DOHH2 (cell line): Measurements from ENCODE around the gene BHLHE40.

Experiments used
- EZH2phosphoT487 ChIP-seq: fragments of 200-600 bp; sonication (generic); IDR thresholded peaks from 2 replicates; pipeline ENCODE4 v1.6.1; 2017; ENCODE audit warnings: borderline replicate concordance, mild to moderate bottlenecking, antibody characterized with exemption, low read length, moderate library complexity, mixed read lengths
- TF ChIP-seq, protein P1 (sequence below): fragments of 200-600 bp; sonication (generic); IDR thresholded peaks from one replicate; pipeline ENCODE4 v1.5.1; 2014; ENCODE audit warnings: antibody characterized with exemption, mild to moderate bottlenecking, low read depth, low read length; ENCODE audit not compliant: poor library complexity, severe bottlenecking

DNA sequence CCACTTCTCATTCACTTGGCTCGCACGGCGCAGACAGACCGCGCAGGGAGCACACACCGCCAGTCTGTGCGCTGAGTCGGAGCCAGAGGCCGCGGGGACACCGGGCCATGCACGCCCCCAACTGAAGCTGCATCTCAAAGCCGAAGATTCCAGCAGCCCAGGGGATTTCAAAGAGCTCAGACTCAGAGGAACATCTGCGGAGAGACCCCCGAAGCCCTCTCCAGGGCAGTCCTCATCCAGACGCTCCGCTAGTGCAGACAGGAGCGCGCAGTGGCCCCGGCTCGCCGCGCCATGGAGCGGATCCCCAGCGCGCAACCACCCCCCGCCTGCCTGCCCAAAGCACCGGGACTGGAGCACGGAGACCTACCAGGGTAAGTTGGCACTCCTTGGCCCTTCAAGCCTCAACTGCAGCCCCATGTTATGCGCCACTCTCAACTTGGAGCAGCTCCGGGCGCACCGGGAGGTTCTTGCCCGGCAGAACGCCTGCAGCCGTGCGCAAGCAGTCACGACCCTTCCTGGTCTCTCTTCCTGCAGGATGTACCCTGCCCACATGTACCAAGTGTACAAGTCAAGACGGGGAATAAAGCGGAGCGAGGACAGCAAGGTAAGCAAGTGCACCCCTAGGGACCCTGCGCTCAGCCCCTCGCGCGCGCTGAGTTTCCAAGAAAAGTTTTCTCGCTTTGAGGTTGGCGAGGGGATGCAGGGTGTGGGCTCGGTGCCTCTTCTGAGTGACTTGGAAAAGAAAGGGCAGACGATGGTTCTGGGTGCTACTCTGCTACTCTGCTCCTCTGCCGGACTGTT is at the start of gene BHLHE40:
- TF ChIP-seq, protein P1, sequence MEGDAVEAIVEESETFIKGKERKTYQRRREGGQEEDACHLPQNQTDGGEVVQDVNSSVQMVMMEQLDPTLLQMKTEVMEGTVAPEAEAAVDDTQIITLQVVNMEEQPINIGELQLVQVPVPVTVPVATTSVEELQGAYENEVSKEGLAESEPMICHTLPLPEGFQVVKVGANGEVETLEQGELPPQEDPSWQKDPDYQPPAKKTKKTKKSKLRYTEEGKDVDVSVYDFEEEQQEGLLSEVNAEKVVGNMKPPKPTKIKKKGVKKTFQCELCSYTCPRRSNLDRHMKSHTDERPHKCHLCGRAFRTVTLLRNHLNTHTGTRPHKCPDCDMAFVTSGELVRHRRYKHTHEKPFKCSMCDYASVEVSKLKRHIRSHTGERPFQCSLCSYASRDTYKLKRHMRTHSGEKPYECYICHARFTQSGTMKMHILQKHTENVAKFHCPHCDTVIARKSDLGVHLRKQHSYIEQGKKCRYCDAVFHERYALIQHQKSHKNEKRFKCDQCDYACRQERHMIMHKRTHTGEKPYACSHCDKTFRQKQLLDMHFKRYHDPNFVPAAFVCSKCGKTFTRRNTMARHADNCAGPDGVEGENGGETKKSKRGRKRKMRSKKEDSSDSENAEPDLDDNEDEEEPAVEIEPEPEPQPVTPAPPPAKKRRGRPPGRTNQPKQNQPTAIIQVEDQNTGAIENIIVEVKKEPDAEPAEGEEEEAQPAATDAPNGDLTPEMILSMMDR: no peak
- TF ChIP-seq EZH2phosphoT487: peak; percentile 40; the same call in 1 of the 2 replicates
